HepG2 (cell line): ENCODE measurements around the gene MEGF6. TPM values are rescaled to one million over a fixed set of nuclear protein-coding genes. Genes with fewer than 3 reads are reported as not detected.
A peak's percentile ranks its signal among the peaks of the same experiment; 100 is the strongest.

Experiments
- AKAP8 ChIP-seq: sonication (generic); formaldehyde crosslinking; IDR thresholded peaks from 2 replicates; pipeline ENCODE4 v1.5.1; 2020; ENCODE audit warnings: mild to moderate bottlenecking, missing genetic modification reagents
- ATAD3A ChIP-seq: sonication (generic); formaldehyde crosslinking; IDR thresholded peaks from 2 replicates; pipeline ENCODE4 v1.4.0; 2020; ENCODE audit warnings: missing genetic modification reagents
- BHLHE40 ChIP-seq: IDR thresholded peaks from 2 replicates; pipeline ENCODE4 v1.6.1; 2011; ENCODE audit warnings: low read length, improper control_type of control experiment
- CHCHD3 ChIP-seq: sonication (generic); formaldehyde crosslinking; IDR thresholded peaks from 2 replicates; pipeline ENCODE4 v1.8.0; 2022; ENCODE audit warnings: mild to moderate bottlenecking, missing genetic modification reagents, moderate library complexity
- CREM ChIP-seq, 2 experiments: sonication (generic) in 1 of 2; formaldehyde crosslinking in 1 of 2; IDR thresholded peaks; 2 replicates each; pipeline versions ENCODE4 v1.4.0 to v1.6.1; 2016 to 2020; ENCODE audit warnings: antibody characterized with exemption in 1 of 2, mild to moderate bottlenecking in 1 of 2, missing genetic modification reagents in 1 of 2
- IRF2 ChIP-seq: IDR thresholded peaks from 2 replicates; pipeline ENCODE4 v1.6.1; 2018; ENCODE audit warnings: missing genetic modification reagents, missing compliant biosample characterization
- KDM6A ChIP-seq: IDR thresholded peaks from 2 replicates; pipeline ENCODE4 v1.6.1; 2016; ENCODE audit warnings: low read depth
- MBD4 ChIP-seq: IDR thresholded peaks from 2 replicates; pipeline ENCODE4 v1.6.1; 2012; ENCODE audit warnings: low read length, inconsistent platforms, borderline replicate concordance
- MED1 ChIP-seq: sonication (generic); formaldehyde crosslinking; IDR thresholded peaks from 2 replicates; pipeline ENCODE4 v1.4.0; 2020; ENCODE audit warnings: missing genetic modification reagents
- MIER2 ChIP-seq: IDR thresholded peaks from 2 replicates; pipeline ENCODE4 v1.6.1; 2016; ENCODE audit warnings: missing biosample characterization, missing genetic modification reagents
- NCOA2 ChIP-seq: sonication (generic); formaldehyde crosslinking; IDR thresholded peaks from 2 replicates; pipeline ENCODE4 v1.8.0; 2022; ENCODE audit warnings: inconsistent platforms
- NFATC3 ChIP-seq: sonication (generic); formaldehyde crosslinking; IDR thresholded peaks from 2 replicates; pipeline ENCODE4 v1.5.1; 2020; ENCODE audit warnings: mild to moderate bottlenecking, missing genetic modification reagents
- NR2F2 ChIP-seq: IDR thresholded peaks from 2 replicates; pipeline ENCODE4 v1.6.1; 2012; ENCODE audit warnings: low read depth, inconsistent platforms, borderline replicate concordance
- RARA ChIP-seq: IDR thresholded peaks from 2 replicates; pipeline ENCODE4 v1.6.1; 2016; ENCODE audit warnings: missing genetic modification reagents, missing compliant biosample characterization
- RORA ChIP-seq: sonication (generic); formaldehyde crosslinking; IDR thresholded peaks from 2 replicates; pipeline ENCODE4 v1.5.0; 2020; ENCODE audit warnings: mild to moderate bottlenecking, missing genetic modification reagents, moderate library complexity
- ZFP1 ChIP-seq: IDR thresholded peaks from 2 replicates; pipeline ENCODE4 v1.6.1; 2016
- ZNF672 ChIP-seq: sonication (generic); formaldehyde crosslinking; IDR thresholded peaks from 2 replicates; pipeline ENCODE4 v1.8.1; 2022; ENCODE audit warnings: missing genetic modification reagents
- ZNF772 ChIP-seq: sonication (generic); formaldehyde crosslinking; IDR thresholded peaks from 2 replicates; pipeline ENCODE4 v1.5.0; 2020; ENCODE audit warnings: mild to moderate bottlenecking, missing genetic modification reagents
- polyA plus RNA-seq, 8 experiments: library from polyadenylated mRNA; depleted of rRNA in 3 of 8; stranded (reverse) in 7 of 8; unstranded in 1 of 8; fragments of >200 nt; fragmentation: Illumina TruSeq in 4 of 8; extraction: Trizol in 4 of 8; gene quantifications; 2 replicates each; pipeline versions ENCODE4 v1.2.1 to v1.2.3, GENCODE V29; 2011 to 2016; ENCODE audit warnings: low read depth in 4 of 8, missing spikeins in 1 of 8, mixed read lengths in 1 of 8; ENCODE audit not compliant: insufficient read depth in 1 of 8
- total RNA-seq, 5 experiments: library from RNA; depleted of rRNA; stranded (reverse); fragments of >200 nt; fragmentation: Illumina TruSeq; extraction: Trizol; gene quantifications; 2 replicates each; pipeline ENCODE4 v1.2.3, GENCODE V29; 2016; ENCODE audit warnings: low read depth in 1 of 5
- TF ChIP-seq, protein P1 (sequence below): sonication (generic); formaldehyde crosslinking; IDR thresholded peaks from 2 replicates; pipeline ENCODE4 v1.4.0; 2020; ENCODE audit warnings: mild to moderate bottlenecking, missing genetic modification reagents
- TF ChIP-seq, protein P2 (sequence below): IDR thresholded peaks from 2 replicates; pipeline ENCODE4 v1.4.0; 2020; ENCODE audit warnings: mild to moderate bottlenecking, missing genetic modification reagents
- TF ChIP-seq, protein P3 (sequence below): sonication (generic); formaldehyde crosslinking; IDR thresholded peaks from 2 replicates; pipeline ENCODE4 v1.5.1; 2020; ENCODE audit warnings: mild to moderate bottlenecking, missing genetic modification reagents, moderate library complexity
- TF ChIP-seq, protein P4 (sequence below): fragments of 450-650 bp; IDR thresholded peaks from 2 replicates; pipeline ENCODE4 v1.6.1; 2017

MEGF6 gene
- total and polyA plus RNA-seq, 2 of the 13 experiments (the other 11 are each of a cell fraction or from before 2014, with no cell fraction given), result 1.9 TPM

DNA sequence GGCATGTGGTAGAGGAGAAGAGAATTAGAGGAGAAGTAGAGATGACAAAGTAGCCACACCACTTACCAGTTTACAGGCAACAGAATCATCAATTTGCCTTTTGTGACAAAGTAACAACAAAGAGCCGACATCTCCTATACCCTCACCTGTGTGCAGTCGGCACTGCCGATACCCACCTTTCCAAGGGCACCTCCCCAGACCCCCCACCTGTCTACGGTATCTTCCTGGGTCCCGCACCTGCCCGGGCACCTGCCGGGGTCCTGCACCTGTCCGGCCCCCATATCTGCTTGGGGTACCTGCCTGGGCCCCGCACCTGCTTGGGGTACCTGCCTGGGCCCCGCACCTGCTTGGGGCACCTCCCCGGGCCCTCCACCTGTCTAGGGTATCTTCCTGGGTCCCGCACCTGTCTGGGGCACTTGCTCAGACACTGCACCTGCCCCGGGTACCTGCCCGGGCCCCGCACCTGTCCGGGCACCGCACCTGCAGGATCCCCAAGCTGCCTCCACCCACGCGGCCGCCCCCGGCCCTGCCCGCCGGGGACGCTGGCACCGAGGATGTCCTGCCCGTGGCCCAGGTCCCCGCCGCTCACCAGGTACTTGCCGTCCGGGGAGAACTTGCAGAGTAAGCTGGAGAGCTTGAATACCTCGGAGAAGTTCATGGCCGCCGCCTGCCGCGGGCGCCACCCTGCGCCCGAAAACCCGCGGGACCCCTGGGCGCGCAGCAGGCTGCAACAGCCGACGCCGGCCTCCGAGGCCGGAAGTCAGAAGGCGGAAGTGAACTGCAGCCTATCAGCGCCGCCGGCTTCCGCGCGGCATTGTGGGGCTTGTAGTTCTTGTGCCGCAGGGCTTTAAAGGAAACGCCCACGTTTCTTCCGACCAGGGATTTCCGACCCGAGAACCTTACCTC lies 38.3 kb upstream of the MEGF6 start, which contains the start of gene WRAP73 (continued):
- TF ChIP-seq NCOA2 (CRISPR knock-in tag) (no peak), MIER2 (CRISPR knock-in tag) (no peak), IRF2 (CRISPR knock-in tag) (no peak; the same call in 1 of the 2 replicates), CREM (IDR thresholded peaks at IDR 0.05) (peak; percentile 72), CREM (CRISPR knock-in tag; IDR thresholded peaks at IDR 0.05) (no peak), NFATC3 (CRISPR knock-in tag) (no peak), ZNF772 (no peak), NR2F2 (peak; percentile 26; the same call in 1 of the 2 replicates), BHLHE40 (no peak), ATAD3A (CRISPR knock-in tag) (no peak), RORA (CRISPR knock-in tag) (no peak), CHCHD3 (CRISPR knock-in tag) (no peak), MED1 (no peak), KDM6A (CRISPR knock-in tag) (no peak), RARA (CRISPR knock-in tag) (no peak), MBD4 (no peak), ZFP1 (CRISPR knock-in tag) (no peak), AKAP8 (CRISPR knock-in tag) (0 out of 2 replicates have a peak, but pooled peaks have one; percentile 43), ZNF672 (CRISPR knock-in tag) (no peak)
- TF ChIP-seq, protein P1, sequence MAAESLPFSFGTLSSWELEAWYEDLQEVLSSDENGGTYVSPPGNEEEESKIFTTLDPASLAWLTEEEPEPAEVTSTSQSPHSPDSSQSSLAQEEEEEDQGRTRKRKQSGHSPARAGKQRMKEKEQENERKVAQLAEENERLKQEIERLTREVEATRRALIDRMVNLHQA (CRISPR knock-in tag), result no peak
- TF ChIP-seq, protein P2, sequence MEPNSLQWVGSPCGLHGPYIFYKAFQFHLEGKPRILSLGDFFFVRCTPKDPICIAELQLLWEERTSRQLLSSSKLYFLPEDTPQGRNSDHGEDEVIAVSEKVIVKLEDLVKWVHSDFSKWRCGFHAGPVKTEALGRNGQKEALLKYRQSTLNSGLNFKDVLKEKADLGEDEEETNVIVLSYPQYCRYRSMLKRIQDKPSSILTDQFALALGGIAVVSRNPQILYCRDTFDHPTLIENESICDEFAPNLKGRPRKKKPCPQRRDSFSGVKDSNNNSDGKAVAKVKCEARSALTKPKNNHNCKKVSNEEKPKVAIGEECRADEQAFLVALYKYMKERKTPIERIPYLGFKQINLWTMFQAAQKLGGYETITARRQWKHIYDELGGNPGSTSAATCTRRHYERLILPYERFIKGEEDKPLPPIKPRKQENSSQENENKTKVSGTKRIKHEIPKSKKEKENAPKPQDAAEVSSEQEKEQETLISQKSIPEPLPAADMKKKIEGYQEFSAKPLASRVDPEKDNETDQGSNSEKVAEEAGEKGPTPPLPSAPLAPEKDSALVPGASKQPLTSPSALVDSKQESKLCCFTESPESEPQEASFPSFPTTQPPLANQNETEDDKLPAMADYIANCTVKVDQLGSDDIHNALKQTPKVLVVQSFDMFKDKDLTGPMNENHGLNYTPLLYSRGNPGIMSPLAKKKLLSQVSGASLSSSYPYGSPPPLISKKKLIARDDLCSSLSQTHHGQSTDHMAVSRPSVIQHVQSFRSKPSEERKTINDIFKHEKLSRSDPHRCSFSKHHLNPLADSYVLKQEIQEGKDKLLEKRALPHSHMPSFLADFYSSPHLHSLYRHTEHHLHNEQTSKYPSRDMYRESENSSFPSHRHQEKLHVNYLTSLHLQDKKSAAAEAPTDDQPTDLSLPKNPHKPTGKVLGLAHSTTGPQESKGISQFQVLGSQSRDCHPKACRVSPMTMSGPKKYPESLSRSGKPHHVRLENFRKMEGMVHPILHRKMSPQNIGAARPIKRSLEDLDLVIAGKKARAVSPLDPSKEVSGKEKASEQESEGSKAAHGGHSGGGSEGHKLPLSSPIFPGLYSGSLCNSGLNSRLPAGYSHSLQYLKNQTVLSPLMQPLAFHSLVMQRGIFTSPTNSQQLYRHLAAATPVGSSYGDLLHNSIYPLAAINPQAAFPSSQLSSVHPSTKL (CRISPR knock-in tag), result peak; percentile 8; the same call in 1 of the 2 replicates
- TF ChIP-seq, protein P3, sequence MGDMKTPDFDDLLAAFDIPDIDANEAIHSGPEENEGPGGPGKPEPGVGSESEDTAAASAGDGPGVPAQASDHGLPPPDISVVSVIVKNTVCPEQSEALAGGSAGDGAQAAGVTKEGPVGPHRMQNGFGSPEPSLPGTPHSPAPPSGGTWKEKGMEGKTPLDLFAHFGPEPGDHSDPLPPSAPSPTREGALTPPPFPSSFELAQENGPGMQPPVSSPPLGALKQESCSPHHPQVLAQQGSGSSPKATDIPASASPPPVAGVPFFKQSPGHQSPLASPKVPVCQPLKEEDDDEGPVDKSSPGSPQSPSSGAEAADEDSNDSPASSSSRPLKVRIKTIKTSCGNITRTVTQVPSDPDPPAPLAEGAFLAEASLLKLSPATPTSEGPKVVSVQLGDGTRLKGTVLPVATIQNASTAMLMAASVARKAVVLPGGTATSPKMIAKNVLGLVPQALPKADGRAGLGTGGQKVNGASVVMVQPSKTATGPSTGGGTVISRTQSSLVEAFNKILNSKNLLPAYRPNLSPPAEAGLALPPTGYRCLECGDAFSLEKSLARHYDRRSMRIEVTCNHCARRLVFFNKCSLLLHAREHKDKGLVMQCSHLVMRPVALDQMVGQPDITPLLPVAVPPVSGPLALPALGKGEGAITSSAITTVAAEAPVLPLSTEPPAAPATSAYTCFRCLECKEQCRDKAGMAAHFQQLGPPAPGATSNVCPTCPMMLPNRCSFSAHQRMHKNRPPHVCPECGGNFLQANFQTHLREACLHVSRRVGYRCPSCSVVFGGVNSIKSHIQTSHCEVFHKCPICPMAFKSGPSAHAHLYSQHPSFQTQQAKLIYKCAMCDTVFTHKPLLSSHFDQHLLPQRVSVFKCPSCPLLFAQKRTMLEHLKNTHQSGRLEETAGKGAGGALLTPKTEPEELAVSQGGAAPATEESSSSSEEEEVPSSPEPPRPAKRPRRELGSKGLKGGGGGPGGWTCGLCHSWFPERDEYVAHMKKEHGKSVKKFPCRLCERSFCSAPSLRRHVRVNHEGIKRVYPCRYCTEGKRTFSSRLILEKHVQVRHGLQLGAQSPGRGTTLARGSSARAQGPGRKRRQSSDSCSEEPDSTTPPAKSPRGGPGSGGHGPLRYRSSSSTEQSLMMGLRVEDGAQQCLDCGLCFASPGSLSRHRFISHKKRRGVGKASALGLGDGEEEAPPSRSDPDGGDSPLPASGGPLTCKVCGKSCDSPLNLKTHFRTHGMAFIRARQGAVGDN (CRISPR knock-in tag), result peak; percentile 80
- TF ChIP-seq, protein P4, sequence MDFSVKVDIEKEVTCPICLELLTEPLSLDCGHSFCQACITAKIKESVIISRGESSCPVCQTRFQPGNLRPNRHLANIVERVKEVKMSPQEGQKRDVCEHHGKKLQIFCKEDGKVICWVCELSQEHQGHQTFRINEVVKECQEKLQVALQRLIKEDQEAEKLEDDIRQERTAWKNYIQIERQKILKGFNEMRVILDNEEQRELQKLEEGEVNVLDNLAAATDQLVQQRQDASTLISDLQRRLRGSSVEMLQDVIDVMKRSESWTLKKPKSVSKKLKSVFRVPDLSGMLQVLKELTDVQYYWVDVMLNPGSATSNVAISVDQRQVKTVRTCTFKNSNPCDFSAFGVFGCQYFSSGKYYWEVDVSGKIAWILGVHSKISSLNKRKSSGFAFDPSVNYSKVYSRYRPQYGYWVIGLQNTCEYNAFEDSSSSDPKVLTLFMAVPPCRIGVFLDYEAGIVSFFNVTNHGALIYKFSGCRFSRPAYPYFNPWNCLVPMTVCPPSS, result no peak
